Epidermal melanocyte (primary cell): Measurements from ENCODE around the gene SS18L1.

Source experiments
- DNase-seq: peaks from one replicate; pipeline ENCODE4 v3.0.0; 2011; ENCODE audit warnings: low spot score; ENCODE audit not compliant: insufficient read length

Gene SS18L1

DNA sequence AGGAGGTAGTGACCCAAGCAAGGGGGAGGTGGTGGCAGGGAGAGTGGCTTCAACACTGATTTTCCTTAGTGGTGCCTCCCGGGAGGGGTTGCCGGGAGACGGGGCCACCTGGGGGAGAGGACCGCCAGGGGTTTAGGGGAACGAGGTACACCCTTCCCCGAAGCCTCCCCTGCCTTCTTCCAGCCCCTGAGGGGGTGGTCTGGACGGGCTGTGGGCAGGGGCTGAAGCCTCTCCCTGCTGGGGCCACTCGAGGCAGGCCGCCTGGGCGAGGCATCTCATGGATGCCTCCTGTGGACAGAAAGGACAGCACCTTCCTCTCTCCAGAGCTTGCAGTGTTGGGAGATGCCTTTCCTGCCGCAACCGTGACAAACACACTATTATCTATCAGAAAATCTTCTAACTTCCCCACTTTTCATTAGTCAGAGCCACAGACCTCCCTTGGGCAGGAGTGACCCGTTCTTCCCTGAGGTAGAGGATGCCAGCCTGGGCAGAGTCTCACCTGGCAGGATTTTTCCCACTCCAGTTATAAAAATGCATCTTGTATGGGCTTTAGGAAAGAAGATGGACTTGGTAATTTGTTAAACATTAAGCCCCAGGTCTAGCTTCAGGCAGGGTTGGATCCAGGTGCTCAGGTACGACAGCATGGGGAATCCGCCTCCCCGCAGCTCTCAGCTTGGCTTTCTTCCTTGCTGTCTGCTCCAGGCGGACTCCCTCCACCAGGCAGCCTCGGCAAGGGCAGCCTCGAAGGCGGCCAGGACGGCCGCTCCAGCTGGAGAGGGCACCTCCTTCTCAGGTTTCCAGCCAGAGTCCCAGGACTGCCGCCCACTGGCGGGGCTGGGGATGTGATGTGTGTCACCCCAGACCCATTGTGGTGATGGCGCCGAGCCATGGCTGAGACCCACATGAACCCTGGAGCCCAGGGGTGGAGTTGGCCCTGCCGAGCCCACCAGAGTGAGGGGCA lies 65.5 kb downstream of the SS18L1 start:
- no peak for DNase-seq

DNA sequence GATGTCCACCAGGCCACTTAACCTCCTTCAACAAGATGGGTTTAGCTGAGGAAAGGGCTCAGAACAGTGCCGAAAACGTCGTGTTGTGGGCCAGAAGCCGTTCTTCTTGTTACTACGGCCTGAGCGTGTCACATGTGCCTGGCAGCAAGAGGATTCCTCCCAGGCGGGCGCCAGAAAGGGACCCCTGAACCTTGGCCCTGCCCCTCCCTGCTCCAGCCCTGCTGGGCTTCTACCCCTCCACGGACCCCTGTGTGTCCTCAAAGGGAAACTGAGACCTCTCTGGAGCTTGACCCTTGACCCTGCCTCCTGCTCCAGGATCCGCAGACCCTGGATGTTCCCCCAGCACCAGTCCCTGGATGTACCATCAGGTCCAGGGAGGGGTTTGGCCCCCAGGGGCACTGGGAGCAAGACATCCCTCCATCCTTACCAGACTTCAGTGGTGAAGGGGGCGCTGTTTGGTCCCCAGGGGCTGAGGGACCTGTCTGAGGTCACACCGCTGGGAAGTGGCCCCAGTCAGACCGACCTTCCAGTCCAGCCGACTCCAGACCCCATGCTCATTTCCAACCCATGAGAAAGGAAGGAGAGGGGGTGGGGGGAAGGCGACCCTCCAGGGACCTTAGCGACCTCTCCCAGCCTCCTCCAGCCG lies 66.4 kb downstream of the SS18L1 start:
- DNase-seq, result no peak

DNA sequence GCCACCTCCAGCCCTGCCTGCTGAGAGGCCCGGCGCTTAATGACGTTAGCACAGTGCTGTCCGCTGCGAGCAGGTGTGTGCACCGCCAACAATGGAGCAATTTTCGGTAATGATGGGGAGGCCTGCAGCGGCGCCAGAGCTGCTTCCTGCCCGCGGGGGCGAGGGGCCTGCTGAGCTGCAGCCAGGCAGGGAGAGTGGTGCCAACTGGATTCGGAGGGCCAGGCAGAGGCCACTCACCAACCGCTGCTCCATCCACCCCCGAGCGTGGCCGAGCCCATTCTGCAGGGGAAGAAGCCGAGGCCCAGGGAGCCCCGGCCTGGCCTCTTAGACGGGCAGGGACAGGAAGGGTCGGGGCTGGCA lies 66.9 kb downstream of the SS18L1 start:
- no peak for DNase-seq

DNA sequence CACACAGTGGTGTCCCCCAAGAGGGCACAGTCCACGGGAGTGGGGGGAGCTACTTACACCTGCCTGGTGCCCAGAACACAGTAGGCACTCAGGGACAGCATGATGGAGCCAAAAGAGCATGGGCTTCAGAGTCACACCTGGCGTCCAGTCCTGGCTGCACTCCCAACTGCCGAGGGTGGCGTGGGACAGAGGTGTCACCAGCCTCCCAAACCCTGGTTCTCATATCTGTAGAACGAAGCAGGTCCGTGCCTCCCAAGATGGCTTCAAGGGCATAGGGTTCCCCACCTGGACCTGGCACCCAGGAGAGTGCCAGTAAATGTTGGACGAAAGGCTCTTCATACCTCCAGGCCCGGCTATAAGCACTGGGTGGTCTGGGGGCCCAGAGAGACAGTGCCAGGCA lies 67.6 kb downstream of the SS18L1 start:
- DNase-seq, result no peak

DNA sequence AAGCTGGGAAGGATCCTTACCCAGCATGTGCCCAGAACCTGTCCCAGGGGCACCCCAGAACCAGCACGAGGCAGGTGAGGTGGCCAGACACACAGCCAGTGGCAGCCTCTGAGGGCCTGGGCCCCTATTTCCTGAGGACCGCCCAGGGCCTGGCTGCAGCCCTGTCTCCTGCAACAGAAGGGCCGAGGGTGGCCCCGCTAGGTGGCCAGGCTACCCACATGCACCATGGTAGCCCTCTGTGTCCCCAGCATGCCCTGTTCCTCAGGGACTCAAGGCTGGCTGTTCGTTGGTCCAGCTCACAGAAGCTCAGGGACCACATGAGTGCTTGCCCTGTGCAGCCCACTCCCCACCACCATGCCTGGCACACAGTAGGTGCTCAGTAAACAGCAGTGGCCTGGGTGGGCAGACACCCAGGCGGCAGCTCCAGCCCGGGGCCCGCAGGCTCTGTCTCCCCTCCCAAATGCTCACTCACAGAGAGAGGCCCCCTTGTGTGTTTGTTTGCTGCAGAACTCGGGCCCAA lies 68.3 kb downstream of the SS18L1 start:
- no peak for DNase-seq

DNA sequence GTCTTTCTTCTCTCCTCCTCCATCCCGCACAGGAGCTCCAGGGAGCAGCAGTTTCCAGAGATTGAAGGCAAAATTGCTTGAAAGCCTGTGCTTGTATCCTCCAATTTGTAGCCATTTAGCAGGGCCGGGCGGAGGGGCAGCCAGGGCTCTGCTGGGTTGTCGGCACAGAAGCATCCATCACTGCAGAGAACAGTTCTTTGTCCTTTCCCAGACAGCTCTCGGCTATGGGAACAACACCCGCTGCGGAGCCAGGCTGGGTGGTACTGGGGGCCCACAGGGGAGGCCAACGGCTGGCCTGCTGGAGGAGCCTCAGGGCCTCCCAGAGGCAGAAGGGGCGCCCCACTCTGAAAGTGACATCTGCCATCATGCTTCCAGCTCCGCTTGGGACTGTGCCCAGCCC lies 68.7 kb downstream of the SS18L1 start:
- DNase-seq, result no peak

DNA sequence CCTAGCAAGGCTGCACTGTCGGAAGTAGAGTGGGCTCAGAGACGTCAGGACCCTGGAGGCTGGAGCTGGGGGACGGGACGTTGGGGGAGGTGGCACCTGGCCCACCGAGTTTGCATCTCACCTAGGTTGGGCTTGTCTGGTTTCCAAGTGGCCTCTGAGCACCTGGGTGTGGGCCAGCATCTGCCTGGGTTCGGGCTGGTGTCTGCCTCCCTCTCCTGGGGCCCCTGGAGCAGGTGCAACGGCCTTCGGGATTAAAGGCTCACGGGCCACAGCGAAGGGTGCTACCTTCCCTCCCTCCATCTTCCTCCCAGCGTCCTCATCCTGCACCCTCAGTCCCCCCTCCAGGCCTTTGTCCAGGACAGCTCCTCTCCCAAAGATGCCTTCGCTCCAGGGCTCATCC lies 70.5 kb downstream of the SS18L1 start:
- no peak for DNase-seq

DNA sequence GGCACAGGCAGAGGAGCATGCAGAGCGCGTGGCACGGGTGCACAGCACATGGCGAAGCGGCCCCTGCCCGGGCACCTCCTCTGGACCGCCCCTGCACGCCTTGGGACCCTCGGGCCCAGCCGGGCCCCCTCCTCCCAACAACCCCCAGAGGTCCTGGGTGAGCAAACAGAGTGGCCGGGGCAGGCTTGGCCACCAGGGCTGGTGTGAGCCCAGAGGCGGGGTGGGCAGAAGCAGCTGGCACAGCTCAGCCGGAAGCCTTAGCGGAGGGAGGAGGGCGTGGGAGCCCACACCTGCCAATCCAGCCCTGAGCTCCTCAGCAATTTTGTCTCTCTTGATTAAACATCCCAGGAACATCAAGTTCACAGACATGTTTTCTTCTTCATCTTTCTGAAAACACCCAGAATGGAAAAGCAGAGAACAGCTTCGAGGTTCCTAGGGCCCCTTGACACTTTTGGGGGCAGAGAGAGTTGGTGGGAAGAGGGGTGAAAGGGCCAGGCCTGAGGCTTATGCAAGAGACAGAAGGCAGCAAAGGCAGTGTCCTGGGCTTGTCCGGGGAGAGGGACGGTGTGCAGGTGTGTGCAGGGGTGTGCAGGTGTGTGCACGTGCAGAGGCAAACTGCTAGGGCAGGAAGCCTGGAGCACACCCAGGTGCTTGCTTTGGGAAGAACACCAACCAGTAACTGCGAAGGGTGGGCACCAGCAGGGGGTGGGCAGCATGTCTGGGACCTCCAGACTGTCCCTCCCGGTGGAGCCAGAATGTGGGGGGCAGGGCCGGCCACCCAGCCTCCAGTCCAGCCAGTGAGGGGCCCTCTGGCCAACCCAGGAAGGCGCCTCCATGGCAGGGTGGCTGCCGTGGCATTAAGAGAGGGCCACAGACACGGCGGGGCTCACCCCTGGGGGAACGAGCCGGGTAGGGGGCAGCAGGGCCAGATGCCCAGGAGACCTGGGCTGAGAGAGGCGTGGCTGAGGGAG lies 71.7 kb downstream of the SS18L1 start:
- DNase-seq, result no peak

DNA sequence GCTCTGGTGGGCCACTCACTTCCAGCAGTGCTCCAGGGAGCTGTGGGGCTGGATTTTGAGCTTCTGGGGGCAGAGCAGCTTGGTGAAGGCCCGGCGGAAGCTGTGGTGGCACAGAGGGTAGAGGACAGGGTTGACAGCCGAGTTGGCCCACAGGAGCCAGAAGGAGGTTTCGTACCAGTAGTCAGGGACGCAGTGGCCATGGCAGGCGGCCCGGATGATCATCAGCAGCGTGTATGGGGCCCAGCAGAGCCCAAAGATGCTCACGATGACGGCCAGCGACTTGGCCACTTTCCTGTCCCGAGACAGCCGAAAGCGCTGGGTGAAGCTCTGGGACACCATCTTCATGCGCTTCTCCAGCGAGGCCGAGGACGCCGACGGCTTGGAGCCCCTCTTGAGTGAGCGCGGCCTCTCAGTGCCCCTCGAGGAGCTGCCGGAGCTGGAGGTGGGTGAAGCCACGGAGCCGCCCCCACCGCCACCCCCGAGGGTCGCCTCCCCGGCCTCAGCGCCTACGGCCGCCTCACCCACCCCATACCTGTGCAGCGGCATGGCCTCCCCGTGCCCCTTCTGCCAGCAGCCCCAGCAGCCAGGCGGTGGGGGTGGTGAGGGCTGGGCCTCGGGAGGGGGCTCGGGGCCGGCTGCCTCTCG lies 72.5 kb downstream of the SS18L1 start:
- DNase-seq, result no peak

DNA sequence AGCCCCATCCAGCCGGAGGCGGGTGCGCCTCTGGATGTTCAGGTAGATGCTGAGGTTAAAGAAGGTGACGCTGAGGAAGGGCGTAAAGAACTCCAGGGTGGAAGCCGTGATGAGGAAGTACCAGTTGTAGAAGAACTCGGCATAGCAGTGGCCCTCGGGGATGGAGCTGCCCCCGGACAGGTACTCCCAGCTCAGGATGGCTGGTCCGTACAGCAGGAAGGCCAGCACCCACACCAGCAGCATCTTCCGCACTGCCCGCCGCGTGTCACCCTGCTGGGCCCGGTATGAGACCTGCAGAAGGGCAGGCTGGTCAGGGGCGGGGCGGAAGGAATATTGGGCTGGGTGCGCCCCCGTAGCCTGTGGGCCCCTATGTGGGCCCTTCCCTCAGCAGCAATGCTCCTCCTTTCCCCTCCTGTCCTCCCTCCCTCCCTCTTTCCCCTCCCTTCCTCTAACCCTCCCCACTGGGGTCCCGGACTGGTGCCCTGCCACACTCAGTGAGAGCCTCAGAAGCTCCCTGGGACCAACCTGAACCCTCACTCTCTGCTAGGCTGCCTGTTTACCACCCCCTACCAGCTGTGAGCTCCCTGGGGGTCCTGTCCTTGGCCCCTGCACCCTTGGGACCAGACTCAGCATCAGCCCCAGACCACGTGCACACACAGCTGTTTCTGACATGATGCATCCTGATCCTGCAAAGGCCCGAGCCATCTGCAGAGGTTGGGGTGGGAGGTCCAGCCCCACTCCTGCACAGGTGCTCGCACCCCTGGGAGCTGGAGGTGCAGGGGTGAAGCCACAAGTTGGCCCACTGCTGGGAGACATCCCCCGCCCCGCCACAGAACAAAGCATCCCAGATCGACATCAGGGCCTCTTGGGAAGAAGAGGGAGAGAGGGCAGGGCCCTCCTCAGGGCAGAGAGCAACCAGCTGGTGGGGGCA lies 73.3 kb downstream of the SS18L1 start:
- no peak for DNase-seq

DNA sequence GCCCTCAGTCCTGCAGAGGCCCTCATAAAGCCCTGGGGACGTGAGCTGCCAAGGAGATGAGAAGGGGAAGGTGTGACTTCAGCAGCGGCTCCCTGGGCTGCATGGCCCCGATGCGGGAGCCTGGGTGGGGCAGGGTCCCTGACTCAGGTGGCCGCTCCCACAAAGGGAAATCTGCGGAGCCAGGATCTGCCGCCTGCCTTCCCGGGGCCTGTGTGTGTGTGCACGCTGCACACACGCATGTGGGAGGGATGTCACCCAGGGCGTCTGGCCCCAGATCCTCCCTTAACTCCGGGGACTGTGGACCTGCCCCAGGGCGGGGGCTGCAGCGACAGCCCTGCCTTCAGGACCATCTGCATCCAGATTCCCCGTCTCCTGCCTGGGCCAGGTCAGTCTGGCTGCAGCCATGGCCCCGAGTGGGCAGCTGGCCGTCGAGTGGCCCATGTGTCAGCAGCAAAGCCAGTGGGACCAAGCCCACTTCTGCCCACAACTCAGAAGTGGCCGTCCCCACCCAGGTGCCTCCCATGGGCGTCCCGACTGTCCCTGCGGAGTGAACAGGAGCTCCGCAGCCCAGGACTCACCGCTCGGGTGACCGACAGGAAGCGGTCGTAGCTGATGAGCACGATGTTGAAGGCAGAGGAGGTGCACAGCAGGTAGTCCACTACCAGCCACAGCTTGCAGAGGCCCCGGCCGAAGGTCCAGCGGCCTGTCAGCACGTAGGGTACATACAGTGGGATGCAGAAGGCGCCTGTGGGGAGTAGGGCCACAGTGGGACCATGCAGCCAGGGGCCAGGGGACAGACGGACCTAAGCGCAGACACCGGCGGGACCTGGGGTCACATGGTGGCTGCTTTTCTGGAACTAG lies 74.6 kb downstream of the SS18L1 start:
- DNase-seq, result no peak

DNA sequence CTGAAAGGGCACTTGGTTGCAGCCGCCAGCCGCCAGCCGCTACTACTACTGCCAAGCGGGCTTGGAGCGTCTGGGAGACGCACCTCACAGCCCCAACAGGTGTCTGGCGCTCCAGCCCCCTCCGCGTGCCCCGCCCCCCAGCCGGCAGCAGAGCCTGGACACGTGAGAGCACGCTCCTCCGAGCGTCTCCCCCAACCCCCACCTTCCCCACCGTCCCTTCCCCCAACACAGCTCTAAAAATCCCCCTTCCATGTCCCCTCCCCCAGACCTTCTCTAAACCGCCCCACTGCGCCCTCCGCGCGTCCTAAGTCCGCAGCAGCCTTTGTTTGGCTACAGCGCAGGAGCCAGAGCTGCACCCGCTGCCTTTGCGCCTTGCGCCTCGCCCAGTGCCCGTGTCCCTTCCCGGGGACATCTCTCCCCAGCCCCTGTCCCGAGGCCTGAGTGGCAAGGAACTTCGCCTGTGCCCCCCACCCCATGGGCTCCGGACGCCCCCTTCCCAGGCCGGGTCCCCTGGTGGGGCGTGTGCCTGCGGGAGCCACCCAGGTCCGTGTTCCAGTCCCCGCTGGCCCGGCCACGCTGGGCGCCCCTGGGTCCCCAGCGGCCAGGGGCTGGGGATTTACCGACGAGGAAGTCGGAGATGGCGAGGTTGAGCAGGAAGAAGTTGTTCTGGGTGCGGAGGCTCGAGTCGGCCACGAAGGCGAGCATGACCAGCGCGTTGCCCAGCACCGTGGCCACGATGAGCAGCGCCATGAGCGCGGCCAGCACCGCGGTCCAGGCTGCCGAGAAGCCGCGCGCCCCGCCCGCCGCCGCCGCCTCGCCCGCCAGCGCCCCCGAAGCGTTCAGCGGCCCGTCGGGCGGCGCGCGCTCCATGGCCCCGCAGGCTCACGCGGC lies 75.8 kb downstream of the SS18L1 start:
- no peak for DNase-seq

DNA sequence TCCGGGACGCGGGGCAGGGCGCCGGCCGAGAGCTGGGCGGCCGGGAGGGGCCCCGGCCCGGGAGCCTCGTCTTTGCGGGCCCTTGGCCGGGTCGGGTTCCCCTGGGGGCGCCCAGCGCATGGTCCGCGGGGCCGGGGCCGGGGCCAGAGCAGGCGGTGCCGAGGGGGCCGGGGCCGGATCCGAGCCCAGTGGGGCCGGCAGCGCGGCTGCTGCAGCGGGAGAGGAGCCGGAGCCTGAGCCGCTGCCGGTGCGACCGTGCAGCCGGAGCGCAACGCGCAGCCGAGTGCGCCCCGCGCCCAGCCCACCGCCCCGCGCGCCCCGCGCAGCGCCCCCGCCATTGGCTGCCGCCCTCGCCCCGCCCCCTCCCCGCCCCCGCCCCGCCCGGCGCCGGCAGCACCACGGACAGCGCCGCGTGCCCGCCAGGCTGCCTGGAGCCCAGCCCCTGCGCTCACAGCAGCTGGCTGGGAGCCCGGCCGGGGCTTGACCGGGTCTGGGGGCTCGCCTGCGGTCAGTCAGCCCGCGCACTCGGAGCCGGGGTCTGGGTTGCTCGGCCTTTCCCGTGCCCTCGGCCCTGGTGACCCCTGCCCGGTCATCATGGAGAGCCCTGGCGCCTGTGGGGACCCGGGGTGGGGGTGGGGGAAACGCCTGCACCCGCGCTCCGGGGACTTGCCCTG lies 76.6 kb downstream of the SS18L1 start, which contains the start of gene HRH3:
Gene HRH3, minus strand, starts transcription at position 287 of the 674 bp plus-strand sequence. CDS start 308 bp downstream, outside the sequence.
- DNase-seq, result peak; percentile 48

DNA sequence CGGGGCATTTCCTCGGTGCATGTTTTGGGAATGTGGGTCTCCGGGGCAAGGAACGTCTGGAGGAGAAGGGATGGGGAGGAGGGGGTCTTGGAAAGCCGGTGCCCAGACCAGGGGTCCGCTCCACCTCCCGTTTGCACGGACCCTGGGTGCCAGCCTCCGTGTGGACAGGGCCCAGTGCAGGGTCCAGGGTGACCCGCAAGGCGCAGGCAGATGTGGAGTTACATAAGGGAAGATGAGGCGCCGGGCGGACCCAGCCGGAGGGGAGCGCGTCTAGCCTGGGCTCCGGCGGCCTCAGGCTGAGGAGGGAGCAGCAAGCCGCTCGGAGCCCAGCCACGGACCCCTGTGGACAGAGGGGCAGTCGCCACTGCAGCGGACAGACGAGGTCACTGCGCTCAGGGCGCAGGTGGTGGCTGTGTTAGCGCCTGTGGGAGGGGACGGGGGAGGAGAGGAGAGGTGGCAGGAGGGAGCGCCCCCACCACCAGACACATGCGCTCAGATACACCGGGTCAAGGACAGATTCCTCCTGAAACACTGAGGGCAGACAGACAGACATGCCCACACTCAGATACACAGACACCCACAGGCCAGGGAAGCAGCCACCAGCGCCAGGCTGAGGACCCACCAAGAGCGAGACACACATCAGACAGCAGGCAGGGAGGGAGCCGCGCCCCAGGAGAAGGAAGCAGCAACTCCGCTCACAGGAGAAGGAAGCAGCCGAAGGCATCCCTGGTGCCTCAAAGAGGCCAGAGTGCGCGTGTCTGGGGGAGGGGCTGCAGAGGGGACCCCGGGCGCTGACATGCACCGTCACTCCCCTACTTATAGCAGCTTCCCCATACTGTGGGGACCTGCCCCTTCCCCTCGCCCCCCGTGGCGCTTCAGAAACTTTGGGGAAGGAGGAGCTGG lies 77.3 kb downstream of the SS18L1 start:
- no peak for DNase-seq

DNA sequence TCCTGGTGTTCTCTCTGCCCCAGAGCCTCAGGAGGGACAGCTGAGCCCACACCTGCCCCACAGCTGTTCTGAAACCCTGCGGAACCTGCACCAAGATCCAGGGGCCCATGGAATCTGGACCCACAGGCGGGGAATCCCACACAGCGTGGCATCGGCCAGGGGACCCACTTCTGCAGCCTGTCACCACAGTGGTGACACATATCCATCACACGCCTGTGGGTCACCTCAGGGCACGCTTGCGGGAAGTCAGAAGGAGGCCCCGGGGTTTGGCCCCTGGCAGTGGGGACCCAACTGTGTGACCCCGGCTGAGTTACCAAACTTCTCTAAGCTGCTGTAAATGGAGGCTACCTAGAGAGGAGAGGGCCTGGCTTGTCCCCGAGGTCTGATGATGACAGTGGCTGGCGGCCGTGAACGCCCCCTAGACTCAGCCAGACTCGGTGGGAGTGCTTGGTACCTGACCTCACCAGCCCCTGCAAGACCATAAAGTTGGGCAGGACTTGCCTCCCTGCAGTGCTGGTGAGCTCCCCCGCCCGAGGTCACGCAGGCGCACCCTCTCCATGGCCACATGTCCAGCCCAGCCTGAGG lies 78.8 kb downstream of the SS18L1 start:
- no peak for DNase-seq

DNA sequence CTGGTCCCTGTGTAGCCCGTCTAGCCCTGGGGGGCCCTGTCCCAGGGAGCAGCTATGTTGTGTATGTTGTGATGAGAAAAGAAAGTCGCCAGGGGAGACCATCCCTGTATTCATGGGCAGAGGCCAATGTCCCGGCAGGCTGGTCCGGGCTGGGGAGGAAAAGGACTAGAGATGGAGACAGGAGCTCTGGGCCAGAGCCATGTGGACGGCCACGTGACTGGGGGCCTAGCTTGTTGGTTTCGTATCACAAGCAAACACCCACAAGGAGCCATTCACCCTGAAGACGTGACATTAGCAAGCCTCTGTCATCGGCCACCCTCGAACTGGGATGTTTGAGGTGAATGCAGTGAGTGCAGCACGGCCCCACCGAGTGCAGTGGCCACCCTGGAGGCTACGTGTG lies 79.4 kb downstream of the SS18L1 start:
- no peak for DNase-seq
